ENCODE measurements around the gene DMTF1.

GRCh38 chr7:87131771-87132170, 20.5 kb upstream of the DMTF1 start:
- TF ChIP-seq CTCF (IDR thresholded peaks at IDR 0.05 in 8 of 11, conservative IDR thresholded peaks at IDR 0.05 in 3 of 11), result no peak
- TF ChIP-seq POLR2A (IDR thresholded peaks at IDR 0.05), result no peak
